Mesothelial cell of epicardium (in vitro differentiated cells): ENCODE results near the gene RUNX1. TPM values are rescaled to one million over a fixed set of nuclear protein-coding genes. Genes with fewer than 3 reads are reported as not detected.

Experiments
- DNase-seq, 2 experiments: peaks; one replicate each; pipeline ENCODE4 v3.0.0; 2021; ENCODE audit warnings: low spot score in 2 of 2; ENCODE audit not compliant: unreplicated experiment in 2 of 2
- H3K27ac Mint-ChIP-seq: 2 replicates; pipeline ENCODE4 v1.8.0; 2021; ENCODE audit warnings: mixed read lengths
- H3K27me3 Mint-ChIP-seq: 2 replicates; pipeline ENCODE4 v1.8.0; 2021; ENCODE audit warnings: low read depth, mixed read lengths
- H3K36me3 Mint-ChIP-seq: 2 replicates; pipeline ENCODE4 v1.8.0; 2021; ENCODE audit warnings: mixed read lengths
- H3K4me1 Mint-ChIP-seq: 2 replicates; pipeline ENCODE4 v1.8.0; 2021; ENCODE audit warnings: mixed read lengths
- H3K4me3 Mint-ChIP-seq: 2 replicates; pipeline ENCODE4 v1.8.0; 2021; ENCODE audit warnings: mild to moderate bottlenecking, moderate library complexity, mixed read lengths
- H3K9me3 Mint-ChIP-seq: 2 replicates; pipeline ENCODE4 v1.8.0; 2021; ENCODE audit warnings: mixed read lengths
- CTCF ChIP-seq: fragments of 200-600 bp; sonication (generic); IDR thresholded peaks from one replicate; pipeline ENCODE4 v1.5.0; 2021; ENCODE audit warnings: antibody characterized with exemption; ENCODE audit not compliant: unreplicated experiment
- total RNA-seq: library from RNA; stranded (reverse); gene quantifications from 3 replicates; pipeline ENCODE4 v1.2.1, GENCODE V29; 2021

Gene RUNX1
- total RNA-seq, 1 donor from 2014 or later, result 41.2 TPM

- H3K4me3 Mint-ChIP-seq, result no peak overlapping the region
- peaks cover 4% of the 10 kb centered on the region for H3K27me3 Mint-ChIP-seq
- H3K9me3 Mint-ChIP-seq, result no peaks in the 10 kb centered on the region
- H3K4me1 Mint-ChIP-seq, result peaks cover 5% of the 10 kb centered on the region
- no peak for DNase-seq
- H3K27ac Mint-ChIP-seq, result no peak overlapping the region
- no peak for TF ChIP-seq CTCF
- H3K36me3 Mint-ChIP-seq, result no peaks in the 10 kb centered on the region
Observed at GRCh38 chr21:34926803-34927467, 122.2 kb downstream of the RUNX1 start.

DNA sequence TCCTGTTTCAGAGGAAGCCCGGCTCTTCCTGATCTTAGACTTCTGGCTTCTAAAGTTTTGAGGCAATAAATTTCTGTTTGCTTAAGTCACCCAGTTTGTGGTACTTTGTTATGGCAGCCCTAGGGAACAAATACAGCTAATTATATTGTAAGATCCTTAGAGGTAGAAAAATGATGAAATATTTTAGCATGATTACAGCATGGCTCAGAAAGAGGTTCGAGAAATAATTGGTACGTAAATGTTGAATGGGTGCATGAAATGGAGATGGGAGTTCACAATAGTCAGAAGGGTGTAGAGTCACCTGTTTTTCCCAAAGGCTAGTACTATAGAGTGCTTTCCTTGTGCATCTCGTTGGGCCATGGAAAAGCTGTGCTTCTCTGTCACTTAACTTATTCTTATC, 123.5 kb downstream of the RUNX1 start:
- no peak for TF ChIP-seq CTCF
- Mint-ChIP-seq H3K27me3 (no peaks in the 10 kb centered on the region), H3K9me3 (no peaks in the 10 kb centered on the region), H3K4me3 (no peak overlapping the region), H3K4me1 (peaks cover 7% of the 10 kb centered on the region), H3K36me3 (no peaks in the 10 kb centered on the region), H3K27ac (no peak overlapping the region)
- no peak for DNase-seq

DNA sequence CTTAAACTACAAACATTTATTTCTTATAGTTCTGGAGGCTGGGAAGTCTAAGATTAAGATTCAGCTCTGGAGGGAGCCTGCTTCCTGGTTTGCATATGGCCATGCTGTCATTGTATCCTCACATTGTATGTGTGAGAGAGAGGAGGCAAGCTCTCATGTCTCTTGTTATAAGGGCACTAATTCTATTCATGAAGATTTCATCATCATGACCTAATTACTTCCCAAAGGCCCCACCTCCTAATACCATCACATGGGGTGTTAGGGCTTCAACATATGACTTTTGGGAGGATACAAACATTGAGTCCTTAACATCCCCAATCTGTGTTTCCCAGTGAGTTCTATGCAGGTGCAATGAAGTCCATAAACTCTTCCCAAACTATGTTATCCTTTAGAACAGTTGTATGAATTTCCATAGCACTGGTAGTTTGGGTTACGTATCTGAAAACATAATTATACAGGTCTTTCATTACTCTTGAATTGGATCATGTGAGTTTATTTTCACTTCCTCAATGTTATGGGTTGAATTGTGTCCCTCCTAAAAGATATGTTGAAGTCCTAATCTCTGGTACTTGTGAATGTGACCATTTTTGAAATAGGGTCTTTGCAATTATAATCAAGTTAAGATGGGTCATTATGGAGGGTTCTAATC, 124.2 kb downstream of the RUNX1 start:
- no peak overlapping the region for H3K4me3 Mint-ChIP-seq
- no peak for TF ChIP-seq CTCF

GRCh38 chr21:34924194-34924593, 124.9 kb downstream of the RUNX1 start:
- peaks cover 7% of the 10 kb centered on the region for H3K4me1 Mint-ChIP-seq
- no peak overlapping the region for H3K4me3 Mint-ChIP-seq
- DNase-seq, result no peak
- no peaks in the 10 kb centered on the region for H3K9me3 Mint-ChIP-seq
- no peak for TF ChIP-seq CTCF
- no peak overlapping the region for H3K27ac Mint-ChIP-seq
- no peaks in the 10 kb centered on the region for H3K27me3 Mint-ChIP-seq
- no peaks in the 10 kb centered on the region for H3K36me3 Mint-ChIP-seq

More for the DNA sequence above, 124.2 kb downstream of the RUNX1 start:
- Mint-ChIP-seq H3K4me1 (peaks cover 7% of the 10 kb centered on the region), H3K9me3 (no peaks in the 10 kb centered on the region), H3K27ac (no peak overlapping the region), H3K27me3 (no peaks in the 10 kb centered on the region), H3K36me3 (no peaks in the 10 kb centered on the region)
- DNase-seq, result no peak

GRCh38 chr21:34923626-34924025, 125.5 kb downstream of the RUNX1 start:
- TF ChIP-seq CTCF, result no peak
- Mint-ChIP-seq H3K27me3 (no peaks in the 10 kb centered on the region), H3K9me3 (no peaks in the 10 kb centered on the region), H3K4me1 (peaks cover 7% of the 10 kb centered on the region), H3K4me3 (no peak overlapping the region), H3K36me3 (no peaks in the 10 kb centered on the region), H3K27ac (no peak overlapping the region)
- DNase-seq, result no peak
